ENCODE results near the gene CAMSAP1.

Gene CAMSAP1

DNA sequence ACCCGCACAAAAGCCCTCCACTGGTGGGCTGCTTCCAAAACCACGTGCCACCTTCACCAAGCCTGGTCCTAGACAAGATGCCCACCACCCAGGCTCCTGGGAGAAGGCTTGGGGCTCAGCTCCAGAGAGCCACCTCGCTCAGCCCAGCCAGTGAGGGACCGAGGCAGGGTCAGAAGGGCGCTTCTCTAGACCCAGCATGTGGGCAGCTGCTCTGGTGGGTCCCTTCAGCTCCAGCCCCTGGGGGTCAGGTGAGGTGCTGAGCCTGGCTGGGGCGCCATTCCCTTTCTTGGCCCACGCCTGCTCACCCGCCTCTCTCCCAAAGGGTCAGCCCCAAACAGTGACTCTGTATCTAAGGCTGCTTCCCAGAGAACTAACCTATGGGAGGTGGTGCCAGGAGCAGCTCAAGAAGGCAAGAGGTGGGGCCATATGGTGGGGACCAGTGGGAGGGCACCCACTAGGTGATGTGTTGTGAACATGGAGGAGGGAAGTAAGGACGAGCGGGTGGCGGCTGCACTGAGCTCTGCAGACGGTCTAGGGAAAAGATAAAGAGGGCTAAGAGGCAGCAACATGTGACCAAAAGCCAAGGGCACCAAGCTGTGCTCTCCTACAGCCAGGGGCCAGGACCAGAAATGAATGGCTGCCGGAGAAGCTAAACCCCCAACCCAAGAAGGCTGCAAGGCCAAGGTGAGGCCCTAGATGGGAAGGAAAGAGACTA lies 79.3 kb downstream of the CAMSAP1 start:
- DNase-seq: no peak

DNA sequence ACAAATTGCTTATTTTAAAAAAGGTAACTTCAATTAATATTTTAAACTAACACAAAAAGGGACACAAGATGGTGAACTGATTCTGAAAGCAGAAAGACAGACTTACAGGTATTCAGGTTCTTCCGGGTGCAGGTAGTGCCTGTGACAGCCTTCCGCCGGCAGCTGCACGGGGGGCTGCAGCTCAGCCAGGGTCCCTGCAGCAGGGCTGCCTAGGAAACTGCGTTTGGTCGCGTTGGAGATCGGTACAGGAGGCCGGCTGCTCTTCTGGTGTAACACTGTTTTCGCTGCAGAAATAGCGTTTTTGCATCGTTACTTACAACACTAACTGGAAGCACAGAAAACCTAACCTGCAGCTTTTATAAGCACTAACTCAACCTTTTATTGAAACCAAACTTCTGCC lies 80.0 kb downstream of the CAMSAP1 start:
- DNase-seq: no peak

DNA sequence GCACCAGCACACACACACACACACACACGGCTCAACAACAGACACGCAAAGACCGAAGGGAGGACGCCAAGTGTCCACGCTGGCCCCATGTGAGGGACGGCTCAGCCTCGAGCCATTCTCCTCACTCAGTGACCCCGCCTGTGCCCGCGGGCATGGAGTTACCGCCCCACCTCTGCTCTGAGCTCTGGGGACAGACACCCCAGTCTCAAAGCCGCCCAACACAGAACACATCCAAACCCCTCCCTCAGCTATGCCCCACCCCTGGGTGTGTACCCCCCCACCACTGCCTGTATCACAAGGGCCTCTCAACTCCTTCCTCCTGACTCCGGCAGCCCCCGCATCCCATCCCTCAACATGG lies 81.2 kb downstream of the CAMSAP1 start:
- no peak for DNase-seq

DNA sequence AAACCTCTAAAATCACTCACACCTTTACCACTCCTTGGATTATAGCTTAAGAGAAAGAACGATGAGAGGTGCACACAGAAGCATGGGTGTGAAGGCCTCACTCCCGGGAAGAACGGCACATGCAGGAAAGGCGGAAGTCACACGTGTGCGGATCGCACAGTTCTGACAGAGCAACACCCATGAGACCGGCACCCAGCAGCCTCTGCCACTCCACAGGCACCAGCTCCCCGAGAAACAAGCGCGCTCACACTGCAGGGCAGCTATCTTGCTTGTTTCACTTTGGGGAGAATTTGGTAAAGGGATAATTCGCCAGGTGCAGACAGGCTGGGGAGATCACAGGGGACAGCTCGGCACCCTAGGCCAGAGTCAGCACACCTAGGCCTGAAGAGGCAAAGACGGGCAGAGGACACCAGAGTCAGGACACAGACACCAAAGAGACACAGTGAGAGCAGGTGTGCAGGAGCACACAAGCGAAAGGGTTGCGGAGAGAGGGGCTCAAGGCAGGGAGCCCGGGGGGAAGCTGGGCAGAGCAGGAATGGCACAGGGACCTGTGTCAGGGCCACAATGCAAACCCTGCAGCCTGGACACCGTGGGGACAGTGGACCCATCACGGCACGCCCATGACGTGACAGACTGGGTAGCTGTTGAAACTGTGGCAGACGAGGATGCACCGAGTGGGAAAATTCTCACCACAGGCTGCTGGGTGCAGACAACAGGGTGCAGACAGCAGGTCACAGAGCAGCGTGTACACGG lies 81.7 kb downstream of the CAMSAP1 start:
- no peak for DNase-seq

DNA sequence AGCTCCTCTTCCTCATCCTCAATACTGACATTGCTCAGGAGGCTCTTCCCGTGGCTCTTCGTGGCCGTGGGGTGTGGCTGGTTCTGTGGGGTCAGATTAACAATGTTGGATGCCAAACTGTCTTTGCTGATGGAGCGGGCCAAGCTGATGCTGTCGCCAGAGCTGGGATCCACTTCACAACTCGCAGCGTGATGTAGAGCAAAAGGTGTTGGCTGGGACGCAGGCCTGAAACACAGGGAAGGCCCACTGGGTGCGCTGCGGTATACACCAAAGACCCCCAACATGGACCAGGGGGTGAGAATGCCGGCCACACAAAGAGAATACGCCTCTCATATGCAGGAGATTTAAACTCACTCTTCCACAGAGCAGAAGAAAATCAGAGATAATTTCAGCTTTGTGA lies 84.3 kb downstream of the CAMSAP1 start:
- DNase-seq: no peak

DNA sequence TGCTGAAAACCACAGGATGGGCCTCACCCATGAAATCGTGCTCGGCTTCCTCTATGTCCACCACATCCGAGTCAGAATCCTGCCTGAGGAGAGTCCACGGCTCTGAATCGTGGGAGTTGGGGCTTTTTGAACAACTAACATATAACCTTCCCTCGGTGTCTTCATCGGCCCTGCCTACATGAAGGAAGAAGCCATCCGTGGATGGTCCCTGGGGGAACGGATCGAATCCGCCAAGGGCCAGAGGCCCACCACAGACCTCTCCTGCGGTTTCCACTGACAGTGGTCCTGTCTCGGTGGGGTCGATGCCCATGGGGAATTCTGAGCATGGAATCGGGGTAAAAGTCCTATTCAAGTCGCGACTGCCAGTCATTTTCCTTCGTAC lies 85.0 kb downstream of the CAMSAP1 start:
- no peak for DNase-seq

DNA sequence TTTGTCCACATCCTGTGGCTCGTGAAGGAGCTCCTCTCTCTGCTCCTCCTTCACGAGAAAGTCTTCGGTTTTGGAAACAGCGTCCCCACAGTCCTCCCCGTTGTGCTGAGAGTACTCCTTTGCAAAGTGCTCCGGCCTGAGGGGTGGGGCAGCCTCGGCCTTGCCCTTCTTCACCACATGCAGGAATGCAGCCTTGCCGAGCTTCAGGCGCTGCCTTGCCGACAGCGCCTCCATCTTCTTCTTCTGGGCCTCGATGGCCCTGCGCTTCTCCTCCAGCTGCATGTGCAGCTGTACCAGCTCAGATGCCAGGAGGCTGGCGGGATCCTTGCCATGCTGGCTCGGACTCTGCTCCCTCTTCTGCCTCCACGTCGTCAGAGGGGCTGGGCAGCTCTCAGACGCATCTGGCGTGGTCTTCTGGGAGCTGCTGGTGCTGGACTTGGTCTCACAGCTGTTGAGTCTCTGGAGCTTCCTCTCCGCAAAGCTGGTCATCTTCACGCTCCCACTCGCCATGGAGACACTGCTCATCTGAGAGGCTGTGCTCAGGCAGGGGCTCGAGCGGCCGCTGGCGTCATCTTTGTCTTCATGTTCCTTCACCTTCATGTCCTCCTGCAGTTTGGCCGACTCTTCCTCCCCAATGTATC lies 85.5 kb downstream of the CAMSAP1 start:
- DNase-seq: no peak

DNA sequence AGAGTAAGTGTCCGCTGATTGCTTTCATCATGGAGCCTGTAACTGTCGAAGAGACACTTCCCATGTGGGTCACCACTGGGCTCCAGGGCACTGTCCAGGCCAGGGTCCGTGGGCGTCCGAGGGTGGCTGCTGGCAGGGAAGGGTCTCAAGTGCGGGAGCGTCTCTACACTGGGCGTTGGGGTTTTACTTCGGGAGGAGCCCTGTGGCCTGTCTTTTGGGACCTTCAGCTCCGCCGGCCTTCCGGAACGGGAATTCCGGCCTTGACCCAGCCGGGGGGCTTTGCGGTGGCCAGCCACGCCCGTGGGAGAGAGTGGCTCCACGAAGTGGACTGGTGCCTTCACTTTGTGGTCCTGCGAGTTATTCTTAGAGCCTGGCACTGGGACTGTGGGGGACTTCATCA lies 86.2 kb downstream of the CAMSAP1 start:
- DNase-seq: no peak

DNA sequence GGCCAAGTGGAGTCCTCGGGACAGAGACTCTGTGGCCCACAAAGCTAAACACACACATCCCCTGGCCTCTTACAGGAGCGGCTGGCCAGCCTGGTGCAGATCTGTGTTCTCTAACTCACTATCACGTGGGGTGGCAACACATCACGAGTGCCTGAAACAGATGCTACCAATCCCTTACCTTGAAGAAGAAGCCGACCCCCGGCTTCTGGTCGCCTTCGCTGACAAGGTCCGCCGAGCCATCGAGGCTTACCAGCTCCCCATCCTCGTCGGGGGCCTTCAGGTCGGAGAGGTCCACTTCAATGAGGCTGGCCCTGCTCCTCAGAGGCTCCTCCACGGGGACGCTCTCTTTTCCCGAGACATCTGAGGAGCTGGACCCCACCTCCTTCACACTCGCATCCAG lies 86.7 kb downstream of the CAMSAP1 start:
- no peak for DNase-seq

DNA sequence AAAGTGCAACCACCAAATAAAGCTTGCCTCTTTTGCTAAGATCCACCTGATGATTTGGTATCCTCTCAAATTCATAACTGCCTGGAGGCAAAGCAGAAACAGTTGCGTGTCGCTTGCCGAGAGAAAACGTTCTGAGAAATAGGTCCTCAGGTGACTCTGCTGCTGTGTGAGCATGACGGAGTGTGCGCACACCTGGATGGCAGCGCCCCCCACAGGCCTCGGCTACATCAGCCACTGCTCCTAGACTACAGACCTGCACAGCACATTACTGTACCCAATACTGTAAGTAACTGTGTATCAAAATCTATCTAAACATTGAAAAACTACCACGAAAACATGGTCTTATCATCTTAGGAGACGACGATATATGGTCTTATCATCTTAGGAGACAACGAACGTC lies 87.4 kb downstream of the CAMSAP1 start:
- DNase-seq: no peak

DNA sequence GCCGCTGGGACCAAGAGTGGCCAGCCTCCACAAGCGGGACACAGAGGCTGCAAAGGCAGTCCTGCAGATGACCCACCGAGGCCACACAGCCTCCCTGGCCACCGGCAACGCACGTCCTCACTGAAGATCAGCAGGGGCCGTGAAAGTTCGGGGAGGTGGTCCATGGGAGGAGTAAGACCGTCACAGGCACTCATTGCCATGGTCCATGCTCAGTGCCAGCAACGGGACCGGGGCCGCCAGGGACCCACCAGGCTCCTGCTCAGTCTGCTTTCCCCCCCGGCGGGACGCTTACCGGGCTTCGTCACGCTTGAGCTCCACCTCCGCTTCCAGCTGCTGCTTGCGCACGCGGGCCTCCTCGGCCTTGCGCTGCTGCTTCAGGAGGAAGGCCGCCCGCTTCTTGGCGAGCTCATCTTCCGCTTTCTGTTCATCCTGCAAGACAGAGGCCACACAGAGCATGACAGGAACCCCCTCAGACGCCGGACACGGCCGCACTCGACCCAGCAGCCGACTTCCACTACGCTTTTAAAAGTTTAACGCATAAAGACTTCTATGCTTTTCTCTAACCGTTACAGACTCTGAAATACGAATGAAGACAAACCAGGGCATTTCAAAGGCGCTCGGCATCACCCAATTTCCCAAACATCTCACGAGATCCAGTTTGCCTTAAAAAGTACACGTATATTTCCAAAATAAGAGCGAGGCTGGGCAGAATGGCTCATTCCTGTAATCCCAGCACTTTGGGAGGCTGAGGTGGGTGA lies 88.4 kb downstream of the CAMSAP1 start:
- DNase-seq: no peak

DNA sequence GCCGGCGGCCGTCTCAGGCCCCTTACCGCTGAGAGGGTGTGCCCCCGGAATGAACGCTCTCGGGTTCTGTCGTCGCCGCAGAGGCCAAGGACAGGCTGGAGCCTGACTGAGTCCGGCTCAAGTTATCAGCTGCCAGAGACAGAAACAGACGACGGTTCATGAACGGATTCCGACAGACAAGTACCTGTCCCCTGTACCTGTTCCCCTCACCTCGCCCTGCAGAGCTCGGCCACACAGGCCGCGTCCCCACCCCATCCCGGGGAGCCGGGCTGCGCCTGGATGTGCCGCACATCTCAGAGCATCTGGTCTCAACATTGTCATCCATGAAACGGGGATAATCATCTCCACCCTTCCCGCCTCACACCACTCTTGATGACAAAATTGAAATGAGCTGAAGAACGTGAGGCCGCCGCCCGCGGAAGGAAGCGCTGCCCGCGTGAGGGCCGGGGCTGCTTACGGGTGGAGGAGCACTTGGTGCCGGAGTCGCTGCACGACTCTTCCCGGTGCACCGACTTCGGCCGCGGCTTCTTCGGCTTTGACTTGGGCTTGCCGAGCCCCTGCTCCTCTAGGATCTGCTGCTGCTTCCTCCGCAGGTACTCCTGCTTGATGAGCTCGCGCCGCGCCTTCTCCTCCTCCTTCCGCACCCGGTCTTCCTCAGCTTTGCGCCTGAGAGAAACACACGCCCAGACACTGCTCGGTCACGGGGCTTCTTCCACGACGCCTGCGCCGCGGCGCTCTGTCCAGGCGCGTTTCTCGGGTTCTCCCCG lies 89.2 kb downstream of the CAMSAP1 start:
- DNase-seq: no peak

DNA sequence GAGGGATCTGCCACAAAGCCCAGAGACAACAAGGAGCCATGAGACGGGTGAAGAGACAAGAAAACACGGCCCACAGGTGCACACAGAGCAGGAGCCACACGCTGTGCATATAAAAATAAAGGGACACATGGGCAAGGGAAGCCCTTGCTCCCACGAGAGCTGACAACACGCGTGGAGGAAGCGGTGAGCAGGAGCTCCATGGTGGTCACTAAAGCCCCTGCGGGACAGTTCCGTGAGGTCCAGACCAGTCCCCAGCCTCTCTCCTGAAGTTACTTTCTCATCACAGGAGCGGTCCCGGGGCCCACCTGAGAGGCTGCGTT lies 90.7 kb downstream of the CAMSAP1 start:
- DNase-seq: no peak

DNA sequence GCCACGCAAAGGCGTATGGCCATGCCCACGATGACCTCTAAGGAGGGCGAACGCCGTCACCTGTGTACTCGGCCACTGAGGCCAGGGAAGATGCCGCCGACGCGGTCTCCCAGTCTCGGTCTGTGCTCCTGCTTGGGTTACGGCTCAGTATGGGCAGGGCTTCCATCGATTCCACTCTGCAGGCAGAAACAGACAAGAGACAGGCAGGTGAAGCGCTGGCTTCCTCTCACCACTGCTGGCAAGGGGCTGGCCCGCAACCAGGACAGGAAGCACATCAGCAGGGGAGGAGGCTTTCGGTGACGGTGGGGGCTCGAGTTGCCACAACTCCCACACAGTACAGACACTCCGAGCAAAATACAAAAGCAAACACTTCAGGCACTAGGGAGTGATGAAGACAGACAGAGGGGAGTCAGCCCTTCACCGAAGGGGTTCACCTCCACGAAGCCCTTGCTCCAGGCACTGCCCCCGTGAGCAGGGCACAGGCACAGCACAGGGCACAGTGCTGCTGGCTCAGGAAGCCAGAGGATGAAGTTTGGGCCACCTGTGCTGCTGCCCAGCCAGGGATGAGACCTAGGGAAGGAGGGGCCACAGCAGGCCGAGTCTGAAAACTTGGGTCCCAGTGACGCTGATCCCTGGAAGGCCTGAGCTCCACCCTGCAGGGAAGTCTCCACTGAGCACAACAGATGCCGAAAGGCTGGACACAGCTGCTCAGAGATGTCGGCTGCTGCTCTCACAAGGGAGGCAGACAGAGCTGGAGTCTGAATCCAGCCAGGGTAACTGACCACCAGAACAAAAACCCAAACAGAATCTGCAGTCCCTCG lies 91.3 kb downstream of the CAMSAP1 start:
- no peak for DNase-seq

DNA sequence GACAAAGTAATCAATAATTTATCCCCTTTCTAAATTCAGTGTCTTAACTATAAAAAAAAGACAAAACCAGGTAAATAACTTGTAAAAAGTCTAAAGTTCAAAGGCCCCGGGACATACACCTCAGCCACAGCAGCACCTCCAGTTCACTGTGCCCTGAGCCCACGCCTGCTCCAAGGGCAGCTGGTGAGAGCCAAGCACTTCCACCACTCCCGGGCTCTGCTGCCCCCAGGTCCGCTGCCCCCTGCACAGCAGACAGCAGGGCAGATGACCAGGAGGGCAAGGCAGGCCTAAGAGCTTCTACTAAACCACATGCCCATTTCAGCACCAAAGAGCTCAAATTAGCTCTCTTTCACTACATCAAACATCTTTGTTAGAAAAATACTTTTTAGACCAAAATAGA lies 91.9 kb downstream of the CAMSAP1 start:
- DNase-seq: no peak

DNA sequence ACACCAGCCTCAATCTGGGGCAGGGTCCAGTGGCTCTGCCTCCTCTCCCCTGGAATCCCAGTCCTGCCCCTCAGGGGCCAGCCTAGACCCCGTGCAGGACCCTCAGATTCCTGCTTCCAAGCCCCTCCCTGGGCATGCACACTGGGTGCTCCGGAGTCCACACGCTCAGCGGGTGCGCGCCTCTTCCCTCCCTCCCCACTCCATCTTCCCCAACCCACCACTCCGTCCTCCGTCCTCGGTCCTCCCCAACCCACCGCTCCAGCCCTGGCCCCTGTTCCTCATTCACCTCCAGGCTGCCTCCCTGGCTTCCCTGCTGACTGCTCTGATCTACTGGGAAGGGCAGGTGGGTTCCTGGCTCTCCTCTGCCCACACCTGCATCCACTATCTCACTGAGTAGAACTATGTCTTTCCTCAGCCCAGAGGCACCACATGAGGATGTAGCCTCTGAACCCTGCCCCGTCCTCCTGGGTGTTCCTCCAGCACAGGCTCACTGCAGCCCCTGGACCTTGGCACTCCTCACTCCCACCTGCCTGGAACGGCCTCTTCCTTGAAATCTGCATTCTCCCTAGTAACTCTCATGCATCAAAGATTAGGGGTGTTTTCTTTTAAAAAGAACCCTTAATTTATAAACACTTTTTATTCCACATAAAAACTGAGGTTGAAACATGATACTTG lies 92.8 kb downstream of the CAMSAP1 start:
- no peak for DNase-seq

DNA sequence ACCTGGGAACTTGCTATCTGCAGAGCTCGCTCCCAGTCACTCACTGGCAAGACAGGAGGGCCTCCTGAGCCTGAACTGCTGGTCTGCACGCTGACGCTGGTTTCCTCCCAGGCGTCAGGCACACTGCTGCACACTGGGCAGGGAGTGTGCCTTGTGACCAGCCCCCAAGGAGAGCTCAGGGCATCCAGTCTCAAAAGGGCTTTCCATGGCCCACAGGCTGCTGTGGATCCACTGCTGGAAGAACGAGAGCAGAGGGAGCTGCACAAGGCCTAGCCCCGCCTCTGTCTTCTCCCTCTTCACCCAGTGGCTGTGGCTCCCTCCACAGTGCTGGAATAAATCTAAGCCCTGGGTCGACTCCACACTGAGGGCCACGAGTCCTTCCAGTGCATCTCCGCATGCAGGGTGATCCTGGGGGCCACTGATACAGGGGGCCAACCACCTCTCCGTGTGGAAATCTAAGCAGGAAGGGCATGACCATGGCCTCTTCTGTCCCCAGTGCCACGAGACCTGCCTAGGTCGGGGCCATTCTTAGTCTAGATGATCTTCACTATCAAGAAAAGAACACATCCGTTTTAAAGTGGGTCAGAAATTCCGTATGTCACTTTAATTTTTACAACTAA lies 93.6 kb downstream of the CAMSAP1 start:
- DNase-seq: no peak

DNA sequence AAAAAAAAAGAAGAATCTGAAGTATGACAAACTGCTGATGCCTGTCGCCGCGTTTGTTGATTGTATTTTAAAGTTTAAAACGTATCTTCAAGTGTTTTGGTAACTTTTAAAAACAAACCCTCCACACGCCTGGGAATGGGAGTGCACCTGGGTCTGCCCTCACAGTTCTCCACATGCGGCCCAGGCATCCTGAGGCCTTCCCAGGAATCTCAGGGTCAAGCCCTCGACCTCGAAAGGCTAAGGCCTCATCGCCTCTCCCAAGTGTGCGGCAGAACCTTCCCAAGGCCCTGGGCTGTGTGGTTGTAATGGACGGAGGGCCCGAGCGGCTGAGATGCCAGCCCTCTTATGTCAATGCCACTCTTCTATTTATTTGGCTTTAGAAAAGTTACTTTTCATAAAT lies 94.4 kb downstream of the CAMSAP1 start:
- DNase-seq: no peak

DNA sequence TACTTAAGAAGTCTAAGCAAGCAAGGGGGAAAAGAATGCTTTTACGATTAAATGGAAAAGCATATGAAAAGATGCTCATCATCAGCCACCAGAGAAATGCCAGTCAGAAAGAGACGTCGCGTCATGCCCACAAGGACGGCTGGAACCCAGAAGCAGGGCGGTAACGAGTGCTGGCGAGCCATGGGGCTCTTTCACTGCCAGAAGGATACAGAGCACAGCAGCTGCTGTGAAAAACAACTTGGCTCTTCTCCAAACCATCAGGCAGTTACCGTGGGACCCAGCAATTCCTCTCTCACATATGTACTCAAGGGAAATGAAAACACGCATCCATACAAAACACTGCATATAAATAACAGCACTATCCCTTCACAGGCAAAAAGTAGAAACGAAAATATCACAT lies 95.5 kb downstream of the CAMSAP1 start:
- DNase-seq: no peak

DNA sequence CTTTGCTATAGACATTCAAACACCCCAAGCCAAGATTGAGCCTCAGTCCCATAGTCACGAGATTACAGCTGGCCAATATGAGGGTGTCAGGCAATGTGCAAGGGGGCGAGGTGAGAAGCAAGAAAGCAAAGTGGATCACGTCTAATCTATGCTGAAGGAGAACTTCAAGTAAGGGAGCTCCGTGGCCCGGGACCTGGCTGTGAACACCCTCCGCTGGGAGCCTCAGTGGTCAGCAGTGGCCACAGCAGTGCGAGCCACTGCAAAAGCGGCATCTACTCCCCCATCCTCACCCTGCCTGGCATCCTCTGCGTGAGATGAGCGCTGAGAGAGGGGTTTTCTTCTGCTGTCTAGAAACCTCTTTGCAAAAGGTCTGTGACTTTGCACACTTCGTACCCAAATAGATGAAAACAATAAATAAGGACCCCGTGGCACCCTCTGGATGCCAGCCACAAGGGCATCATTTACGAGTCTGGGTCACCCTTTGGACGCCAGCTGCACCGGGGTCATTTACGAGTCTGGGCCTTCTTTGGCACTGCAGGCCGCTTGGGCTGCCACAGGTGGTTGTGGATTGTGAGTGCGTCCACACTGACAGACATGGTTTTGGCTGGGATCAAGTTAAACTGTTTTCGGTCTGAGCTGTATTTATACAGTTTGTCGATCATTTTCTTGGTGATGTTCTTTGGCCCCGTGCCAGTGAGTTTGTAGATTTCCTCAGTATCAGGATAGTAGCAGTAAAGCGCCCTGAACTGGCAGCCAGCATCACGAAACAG lies 96.4 kb downstream of the CAMSAP1 start:
- no peak for DNase-seq
